ENCODE data around the gene SH3RF1. TPM values are rescaled to one million over a fixed set of nuclear protein-coding genes. Genes with fewer than 3 reads are reported as not detected.

SH3RF1 gene
- total RNA-seq, 1 experiment from 2014 or later = 11.5 TPM

DNA sequence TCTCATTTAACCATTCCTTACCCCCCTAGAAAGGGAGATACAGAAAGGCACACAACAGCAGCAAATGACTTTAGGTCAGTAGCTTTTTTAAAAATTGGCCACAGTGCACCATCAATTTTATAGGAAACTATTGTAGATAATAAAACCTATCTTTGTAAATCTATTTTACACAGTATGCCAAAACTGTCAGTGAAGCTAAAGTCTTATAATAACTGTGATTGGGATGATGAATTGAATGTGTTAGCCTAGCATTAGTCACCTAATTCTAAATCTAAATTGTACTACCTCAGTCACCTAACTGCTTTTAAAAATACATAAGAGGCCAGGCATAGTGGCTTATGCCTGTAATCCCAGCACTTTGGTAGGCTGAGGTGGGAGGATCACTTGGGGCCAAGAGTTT is 44.2 kb downstream of the SH3RF1 start:
- Histone ChIP-seq H3K9me3 (ENCODE audit: control insufficient read depth, insufficient read depth, low read depth, low read length) (no peaks in the 10 kb centered on the region), H3K27me3 (ENCODE audit: control insufficient read depth, insufficient read depth, low read length) (no peaks in the 10 kb centered on the region), H3K27ac (ENCODE audit: low read length) (no peak overlapping the region), H3K4me3 (ENCODE audit: low read depth in 2 of 2, low read length in 2 of 2) (no peak overlapping the region), H3K4me1 (ENCODE audit: control insufficient read depth, insufficient read depth, low read length) (peaks cover 9% of the 10 kb centered on the region), H3K36me3 (ENCODE audit: control insufficient read depth, insufficient read depth, low read length) (no peaks in the 10 kb centered on the region)
- ATAC-seq (no peak), DNase-seq (ENCODE audit: low read depth, low spot score) (no peak)
- in situ Hi-C loops (cut with HindIII; ENCODE audit: low pct_unique_long_range_greater_than_20kb, low sequenced_read_pairs) (no loop called here), intact Hi-C loops (cut with micrococcal nuclease; ENCODE audit: unreplicated experiment) (no loop called here)
- TF ChIP-seq SIN3A (IDR thresholded peaks at IDR 0.05; ENCODE audit: borderline replicate concordance, insufficient read depth, low read depth, low read length) = no peak
- TF ChIP-seq, protein P1, sequence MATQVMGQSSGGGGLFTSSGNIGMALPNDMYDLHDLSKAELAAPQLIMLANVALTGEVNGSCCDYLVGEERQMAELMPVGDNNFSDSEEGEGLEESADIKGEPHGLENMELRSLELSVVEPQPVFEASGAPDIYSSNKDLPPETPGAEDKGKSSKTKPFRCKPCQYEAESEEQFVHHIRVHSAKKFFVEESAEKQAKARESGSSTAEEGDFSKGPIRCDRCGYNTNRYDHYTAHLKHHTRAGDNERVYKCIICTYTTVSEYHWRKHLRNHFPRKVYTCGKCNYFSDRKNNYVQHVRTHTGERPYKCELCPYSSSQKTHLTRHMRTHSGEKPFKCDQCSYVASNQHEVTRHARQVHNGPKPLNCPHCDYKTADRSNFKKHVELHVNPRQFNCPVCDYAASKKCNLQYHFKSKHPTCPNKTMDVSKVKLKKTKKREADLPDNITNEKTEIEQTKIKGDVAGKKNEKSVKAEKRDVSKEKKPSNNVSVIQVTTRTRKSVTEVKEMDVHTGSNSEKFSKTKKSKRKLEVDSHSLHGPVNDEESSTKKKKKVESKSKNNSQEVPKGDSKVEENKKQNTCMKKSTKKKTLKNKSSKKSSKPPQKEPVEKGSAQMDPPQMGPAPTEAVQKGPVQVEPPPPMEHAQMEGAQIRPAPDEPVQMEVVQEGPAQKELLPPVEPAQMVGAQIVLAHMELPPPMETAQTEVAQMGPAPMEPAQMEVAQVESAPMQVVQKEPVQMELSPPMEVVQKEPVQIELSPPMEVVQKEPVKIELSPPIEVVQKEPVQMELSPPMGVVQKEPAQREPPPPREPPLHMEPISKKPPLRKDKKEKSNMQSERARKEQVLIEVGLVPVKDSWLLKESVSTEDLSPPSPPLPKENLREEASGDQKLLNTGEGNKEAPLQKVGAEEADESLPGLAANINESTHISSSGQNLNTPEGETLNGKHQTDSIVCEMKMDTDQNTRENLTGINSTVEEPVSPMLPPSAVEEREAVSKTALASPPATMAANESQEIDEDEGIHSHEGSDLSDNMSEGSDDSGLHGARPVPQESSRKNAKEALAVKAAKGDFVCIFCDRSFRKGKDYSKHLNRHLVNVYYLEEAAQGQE (IDR thresholded peaks at IDR 0.05; ENCODE audit: insufficient read depth in 1 of 2, low read depth in 2 of 2, low read length in 1 of 2) = no peak
- no peak for TF ChIP-seq TCF7L2 (IDR thresholded peaks at IDR 0.05; ENCODE audit: low read depth, low read length)
- no peak for TF ChIP-seq POLR2AphosphoS5 (IDR thresholded peaks at IDR 0.05; ENCODE audit: low read depth, low read length)
- ChIA-PET CTCF (no interaction called here), POLR2A (no interaction called here)
- no TSS peak for BruUV-seq (replicated peaks)

DNA sequence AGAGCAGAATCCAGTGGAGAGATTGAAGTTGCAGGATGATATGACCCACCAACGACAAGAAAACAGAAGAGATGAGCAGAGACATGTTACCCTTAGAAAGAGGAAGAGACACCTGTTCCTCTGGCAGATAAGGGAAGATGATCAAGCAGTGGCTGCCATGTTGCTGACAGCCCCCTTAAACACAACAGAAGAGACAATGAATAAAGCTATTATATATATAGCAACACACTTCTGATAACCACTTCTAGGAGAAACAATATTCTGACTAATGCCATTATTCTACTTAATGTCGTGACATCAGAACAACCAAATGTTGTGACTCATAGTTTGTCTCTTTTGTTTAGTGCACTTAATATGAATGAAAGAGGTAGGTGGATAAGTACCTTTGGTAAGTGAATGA is 44.9 kb downstream of the SH3RF1 start:
- H3K36me3 ChIP-seq (ENCODE audit: control insufficient read depth, insufficient read depth, low read length) = no peaks in the 10 kb centered on the region
- H3K4me1 ChIP-seq (ENCODE audit: control insufficient read depth, insufficient read depth, low read length) = peaks cover 9% of the 10 kb centered on the region
- in situ Hi-C loops (cut with HindIII; ENCODE audit: low pct_unique_long_range_greater_than_20kb, low sequenced_read_pairs) (no loop called here), intact Hi-C loops (cut with micrococcal nuclease; ENCODE audit: unreplicated experiment) (no loop called here)
- no TSS peak for BruUV-seq (replicated peaks)
- H3K4me3 ChIP-seq (ENCODE audit: low read depth in 2 of 2, low read length in 2 of 2) = no peak overlapping the region
- H3K27me3 ChIP-seq (ENCODE audit: control insufficient read depth, insufficient read depth, low read length) = no peaks in the 10 kb centered on the region
- no peak for ATAC-seq
- TF ChIP-seq, protein P1 (IDR thresholded peaks at IDR 0.05; ENCODE audit: insufficient read depth in 1 of 2, low read depth in 2 of 2, low read length in 1 of 2) = no peak
- TF ChIP-seq SIN3A (IDR thresholded peaks at IDR 0.05; ENCODE audit: borderline replicate concordance, insufficient read depth, low read depth, low read length) (no peak), POLR2AphosphoS5 (IDR thresholded peaks at IDR 0.05; ENCODE audit: low read depth, low read length) (no peak), TCF7L2 (IDR thresholded peaks at IDR 0.05; ENCODE audit: low read depth, low read length) (no peak)
- TF ChIP-seq, protein P2, sequence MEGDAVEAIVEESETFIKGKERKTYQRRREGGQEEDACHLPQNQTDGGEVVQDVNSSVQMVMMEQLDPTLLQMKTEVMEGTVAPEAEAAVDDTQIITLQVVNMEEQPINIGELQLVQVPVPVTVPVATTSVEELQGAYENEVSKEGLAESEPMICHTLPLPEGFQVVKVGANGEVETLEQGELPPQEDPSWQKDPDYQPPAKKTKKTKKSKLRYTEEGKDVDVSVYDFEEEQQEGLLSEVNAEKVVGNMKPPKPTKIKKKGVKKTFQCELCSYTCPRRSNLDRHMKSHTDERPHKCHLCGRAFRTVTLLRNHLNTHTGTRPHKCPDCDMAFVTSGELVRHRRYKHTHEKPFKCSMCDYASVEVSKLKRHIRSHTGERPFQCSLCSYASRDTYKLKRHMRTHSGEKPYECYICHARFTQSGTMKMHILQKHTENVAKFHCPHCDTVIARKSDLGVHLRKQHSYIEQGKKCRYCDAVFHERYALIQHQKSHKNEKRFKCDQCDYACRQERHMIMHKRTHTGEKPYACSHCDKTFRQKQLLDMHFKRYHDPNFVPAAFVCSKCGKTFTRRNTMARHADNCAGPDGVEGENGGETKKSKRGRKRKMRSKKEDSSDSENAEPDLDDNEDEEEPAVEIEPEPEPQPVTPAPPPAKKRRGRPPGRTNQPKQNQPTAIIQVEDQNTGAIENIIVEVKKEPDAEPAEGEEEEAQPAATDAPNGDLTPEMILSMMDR (IDR thresholded peaks at IDR 0.05) = no peak
- H3K9me3 ChIP-seq (ENCODE audit: control insufficient read depth, insufficient read depth, low read depth, low read length) = no peaks in the 10 kb centered on the region
- H3K27ac ChIP-seq (ENCODE audit: low read length) = peak overlapping the region; percentile 51; the same call in 1 of the 2 replicates
- POLR2A ChIA-PET = no interaction called here
- peak; percentile 55 for DNase-seq (ENCODE audit: low read depth, low spot score)
- CTCF ChIA-PET = no interaction called here
